SK-N-SH (cell line): ENCODE data around the gene RAB25. TPM values are rescaled to one million over a fixed set of nuclear protein-coding genes. Genes with fewer than 3 reads are reported as not detected.

ENCODE experiments used
- CTCF ChIA-PET: fragments of 300-600, 350-600 bp; formaldehyde crosslinking; extraction: SDS; loops from one replicate; lab custom pipeline; 2021; lab: Yijun Ruan, JAX
- POLR2A ChIA-PET: fragments of 350-600 bp; sonication (Branson Sonifier 250); formaldehyde crosslinking; extraction: SDS; loops from one replicate; lab custom pipeline; 2020; ENCODE audit warnings: antibody characterized with exemption, inconsistent platforms; lab: Yijun Ruan, JAX
- DNase-seq: peaks from one replicate; pipeline ENCODE4 v3.0.0; 2012
- H2AFZ ChIP-seq: fragments of 200-600 bp; sonication (generic); 2 replicates; pipeline ENCODE4 v1.8.1; 2016; ENCODE audit warnings: antibody characterized with exemption, mild to moderate bottlenecking, low read depth
- H3F3A ChIP-seq: fragments of 200-600 bp; sonication (generic); replicated peaks from 2 replicates; pipeline ENCODE3; 2016; ENCODE audit warnings: antibody characterized with exemption, mild to moderate bottlenecking; ENCODE audit not compliant: insufficient read depth
- H3K27ac ChIP-seq, 2 experiments: fragments of 200-500 bp in 1 of 2; fragments of 200-600 bp in 1 of 2; sonication (Bioruptor generic) in 1 of 2; sonication (generic), shearing (Covaris generic) in 1 of 2; 2 replicates each; pipeline versions ENCODE4 v1.5.1 to v1.6.1; 2014 to 2016; ENCODE audit warnings: low read depth in 2 of 2, inconsistent platforms in 1 of 2, low read length in 1 of 2, mild to moderate bottlenecking in 1 of 2, mixed read lengths in 1 of 2
- H3K27me3 ChIP-seq: fragments of 200-600 bp; sonication (generic), shearing (Covaris generic); 2 replicates; pipeline ENCODE4 v1.6.1; 2016; ENCODE audit warnings: mixed run types; ENCODE audit not compliant: insufficient read depth
- H3K36me3 ChIP-seq, 2 experiments: fragments of 200-500 bp in 1 of 2; fragments of 200-600 bp in 1 of 2; sonication (Bioruptor generic) in 1 of 2; sonication (generic) in 1 of 2; replicated peaks in 1 of 2; 2 replicates each; pipeline versions ENCODE3 to v1.5.1; 2014 to 2016; ENCODE audit warnings: low read length in 1 of 2, mild to moderate bottlenecking in 1 of 2; ENCODE audit not compliant: insufficient read depth in 2 of 2, control insufficient read depth in 1 of 2
- H3K4me1 ChIP-seq, 2 experiments: fragments of 200-500 bp in 1 of 2; fragments of 200-600 bp in 1 of 2; sonication (Bioruptor generic) in 1 of 2; sonication (generic), shearing (Covaris generic) in 1 of 2; 2 replicates each; pipeline versions ENCODE4 v1.5.1 to v1.6.1; 2014 to 2016; ENCODE audit warnings: low read depth in 1 of 2, low read length in 1 of 2, mixed run types in 1 of 2; ENCODE audit not compliant: insufficient read depth in 2 of 2, control insufficient read depth in 1 of 2
- H3K4me2 ChIP-seq: fragments of 200-600 bp; sonication (generic), shearing (Covaris generic); 2 replicates; pipeline ENCODE4 v1.6.1; 2017; ENCODE audit warnings: mixed run types
- H3K4me3 ChIP-seq, 2 experiments: fragments of 200-500 bp in 1 of 2; fragments of 200-600 bp in 1 of 2; sonication (Bioruptor generic) in 1 of 2; sonication (generic), shearing (Covaris generic) in 1 of 2; 2 replicates each; pipeline versions ENCODE4 v1.5.1 to v1.8.1; 2014 to 2016; ENCODE audit warnings: low read depth in 2 of 2, inconsistent platforms in 1 of 2, low read length in 1 of 2, mild to moderate bottlenecking in 1 of 2, mixed read lengths in 1 of 2, moderate library complexity in 1 of 2
- H3K79me2 ChIP-seq: fragments of 200-600 bp; sonication (generic); 2 replicates; pipeline ENCODE4 v1.8.1; 2017; ENCODE audit warnings: mild to moderate bottlenecking; ENCODE audit not compliant: insufficient read depth
- H3K9ac ChIP-seq: fragments of 200-600 bp; sonication (generic); 2 replicates; pipeline ENCODE4 v1.6.1; 2017; ENCODE audit warnings: mixed run types
- H3K9me2 ChIP-seq: fragments of 200-600 bp; sonication (generic); 2 replicates; pipeline ENCODE4 v1.6.1; 2017; ENCODE audit warnings: mixed run types
- H3K9me3 ChIP-seq: fragments of 200-600 bp; sonication (generic); 2 replicates; pipeline ENCODE4 v1.6.1; 2017; ENCODE audit warnings: mixed run types, mild to moderate bottlenecking, moderate library complexity
- H4K20me1 ChIP-seq: fragments of 200-600 bp; sonication (generic); 2 replicates; pipeline ENCODE4 v1.6.1; 2017; ENCODE audit warnings: mild to moderate bottlenecking, mixed run types; ENCODE audit not compliant: insufficient read depth
- CHD2 ChIP-seq: fragments of 150-350 bp; IDR thresholded peaks from 2 replicates; pipeline ENCODE4 v1.6.1; 2018; ENCODE audit warnings: low read length; ENCODE audit not compliant: partially characterized antibody
- EP300 ChIP-seq, 2 experiments: IDR thresholded peaks; 2 replicates each; pipeline versions ENCODE4 v1.4.0 to v1.6.1; 2012; ENCODE audit warnings: borderline replicate concordance in 1 of 2, low read depth in 1 of 2, low read length in 1 of 2
- FOXM1 ChIP-seq: IDR thresholded peaks from 2 replicates; pipeline ENCODE4 v1.4.0; 2012; ENCODE audit warnings: low read depth, mild to moderate bottlenecking
- GATA2 ChIP-seq: sonication (generic); formaldehyde crosslinking; IDR thresholded peaks from 2 replicates; pipeline ENCODE4 v1.5.0; 2020; ENCODE audit warnings: mild to moderate bottlenecking, missing genetic modification reagents
- MXI1 ChIP-seq: IDR thresholded peaks from 2 replicates; pipeline ENCODE4 v1.6.1; 2012; ENCODE audit warnings: mild to moderate bottlenecking, low read depth, low read length, improper control_type of control experiment
- NRF1 ChIP-seq: IDR thresholded peaks from 2 replicates; pipeline ENCODE4 v1.6.1; 2012; ENCODE audit warnings: low read depth, mild to moderate bottlenecking, low read length
- POLR2AphosphoS5 ChIP-seq: IDR thresholded peaks from 2 replicates; pipeline ENCODE4 v1.6.1; 2012; ENCODE audit warnings: low read depth, low read length
- RAD21 ChIP-seq: IDR thresholded peaks from 2 replicates; pipeline ENCODE4 v1.6.1; 2012; ENCODE audit warnings: mild to moderate bottlenecking, low read length
- RXRA ChIP-seq: IDR thresholded peaks from 2 replicates; pipeline ENCODE4 v1.4.0; 2012; ENCODE audit warnings: low read depth, mild to moderate bottlenecking, borderline replicate concordance
- SIN3A ChIP-seq: IDR thresholded peaks from 2 replicates; pipeline ENCODE4 v1.6.1; 2012; ENCODE audit warnings: low read depth, mild to moderate bottlenecking, low read length, moderate library complexity, borderline replicate concordance
- YY1 ChIP-seq: IDR thresholded peaks from 2 replicates; pipeline ENCODE4 v1.4.0; 2012; ENCODE audit warnings: low read depth, mild to moderate bottlenecking
- WGBS: methylation state at CpG from one replicate; pipeline ENCODE4 v1.1.6; 2017; ENCODE audit warnings: low lambda C conversion rate; 5-methylcytosine and 5-hydroxymethylcytosine counted together
- polyA plus RNA-seq, 3 experiments: library from polyadenylated mRNA; depleted of rRNA; stranded (reverse); fragments of >200 nt; gene quantifications; 2 replicates each; pipeline ENCODE4 v1.2.3, GENCODE V29; 2012
- TF ChIP-seq, protein P1 (sequence below): fragments of 150-350 bp; IDR thresholded peaks from 2 replicates; pipeline ENCODE4 v1.6.1; 2017; ENCODE audit warnings: antibody characterized with exemption, low read length, low read depth, borderline replicate concordance
- TF ChIP-seq, protein P2 (sequence below): IDR thresholded peaks from 2 replicates; pipeline ENCODE4 v1.4.0; 2012; ENCODE audit warnings: low read depth, borderline replicate concordance
- TF ChIP-seq, protein P3 (sequence below): IDR thresholded peaks from 2 replicates; pipeline ENCODE4; 2012
- TF ChIP-seq, protein P4 (sequence below): fragments of 200-600 bp; sonication (generic); IDR thresholded peaks from 2 replicates; pipeline ENCODE4 v1.6.1; 2017; ENCODE audit warnings: antibody characterized with exemption, mild to moderate bottlenecking, moderate library complexity
- TF ChIP-seq, protein P5 (sequence below): IDR thresholded peaks from 2 replicates; pipeline ENCODE4 v1.6.1; 2012; ENCODE audit warnings: mild to moderate bottlenecking, low read depth, low read length, moderate library complexity

RAB25 gene
- polyA plus RNA-seq, 1 of the 3 experiments (the other 2 are of a cell fraction) = not detected

DNA sequence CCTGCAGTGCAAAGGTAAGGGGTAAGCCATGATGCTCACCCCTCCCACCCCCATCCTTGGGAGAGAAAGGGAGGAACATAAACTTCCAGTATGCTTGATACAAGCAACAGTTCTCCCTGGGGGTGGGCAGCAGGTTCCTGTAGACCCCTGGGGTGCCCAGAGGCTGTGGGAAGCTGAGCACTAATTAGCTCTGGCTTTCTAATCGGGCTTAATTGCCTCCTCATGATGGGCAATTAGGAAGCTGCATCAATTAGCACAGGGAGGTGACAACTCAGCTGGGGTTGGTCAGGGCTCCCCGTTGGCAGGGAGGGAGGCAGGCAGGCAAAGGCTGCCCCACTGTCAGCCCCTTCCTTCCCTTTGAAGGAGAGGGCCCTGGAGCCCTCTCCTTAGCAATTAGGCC lies 37.8 kb downstream of the RAB25 start:
- Histone ChIP-seq H3K79me2 (peaks cover 51% of the 10 kb centered on the region), H4K20me1 (no peaks in the 10 kb centered on the region), H3K4me1 (peaks cover 32 to 42% of the 10 kb centered on the region in 2 experiments; a peak in 3 of 4 replicates), H3K27me3 (no peaks in the 10 kb centered on the region), H2AFZ (no peak overlapping the region), H3K36me3 (peaks cover 0 to 3% of the 10 kb centered on the region in 2 experiments), H3F3A (peaks cover 37% of the 10 kb centered on the region), H3K4me3 (no peak overlapping the region), H3K9me2 (no peaks in the 10 kb centered on the region), H3K27ac (no peak overlapping the region), H3K9ac (no peak overlapping the region), H3K4me2 (no peak overlapping the region), H3K9me3 (no peaks in the 10 kb centered on the region)
- TF ChIP-seq MXI1 (no peak), POLR2AphosphoS5 (no peak), FOXM1 (no peak), GATA2 (CRISPR knock-in tag) (no peak), SIN3A (no peak), NRF1 (no peak), CHD2 (no peak)
- TF ChIP-seq, protein P1, sequence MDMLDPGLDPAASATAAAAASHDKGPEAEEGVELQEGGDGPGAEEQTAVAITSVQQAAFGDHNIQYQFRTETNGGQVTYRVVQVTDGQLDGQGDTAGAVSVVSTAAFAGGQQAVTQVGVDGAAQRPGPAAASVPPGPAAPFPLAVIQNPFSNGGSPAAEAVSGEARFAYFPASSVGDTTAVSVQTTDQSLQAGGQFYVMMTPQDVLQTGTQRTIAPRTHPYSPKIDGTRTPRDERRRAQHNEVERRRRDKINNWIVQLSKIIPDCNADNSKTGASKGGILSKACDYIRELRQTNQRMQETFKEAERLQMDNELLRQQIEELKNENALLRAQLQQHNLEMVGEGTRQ = no peak
- TF ChIP-seq, protein P2, sequence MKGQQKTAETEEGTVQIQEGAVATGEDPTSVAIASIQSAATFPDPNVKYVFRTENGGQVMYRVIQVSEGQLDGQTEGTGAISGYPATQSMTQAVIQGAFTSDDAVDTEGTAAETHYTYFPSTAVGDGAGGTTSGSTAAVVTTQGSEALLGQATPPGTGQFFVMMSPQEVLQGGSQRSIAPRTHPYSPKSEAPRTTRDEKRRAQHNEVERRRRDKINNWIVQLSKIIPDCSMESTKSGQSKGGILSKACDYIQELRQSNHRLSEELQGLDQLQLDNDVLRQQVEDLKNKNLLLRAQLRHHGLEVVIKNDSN = no peak
- TF ChIP-seq, protein P3, sequence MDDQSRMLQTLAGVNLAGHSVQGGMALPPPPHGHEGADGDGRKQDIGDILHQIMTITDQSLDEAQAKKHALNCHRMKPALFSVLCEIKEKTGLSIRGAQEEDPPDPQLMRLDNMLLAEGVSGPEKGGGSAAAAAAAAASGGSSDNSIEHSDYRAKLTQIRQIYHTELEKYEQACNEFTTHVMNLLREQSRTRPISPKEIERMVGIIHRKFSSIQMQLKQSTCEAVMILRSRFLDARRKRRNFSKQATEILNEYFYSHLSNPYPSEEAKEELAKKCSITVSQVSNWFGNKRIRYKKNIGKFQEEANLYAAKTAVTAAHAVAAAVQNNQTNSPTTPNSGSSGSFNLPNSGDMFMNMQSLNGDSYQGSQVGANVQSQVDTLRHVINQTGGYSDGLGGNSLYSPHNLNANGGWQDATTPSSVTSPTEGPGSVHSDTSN = no peak
- TF ChIP-seq, protein P4, sequence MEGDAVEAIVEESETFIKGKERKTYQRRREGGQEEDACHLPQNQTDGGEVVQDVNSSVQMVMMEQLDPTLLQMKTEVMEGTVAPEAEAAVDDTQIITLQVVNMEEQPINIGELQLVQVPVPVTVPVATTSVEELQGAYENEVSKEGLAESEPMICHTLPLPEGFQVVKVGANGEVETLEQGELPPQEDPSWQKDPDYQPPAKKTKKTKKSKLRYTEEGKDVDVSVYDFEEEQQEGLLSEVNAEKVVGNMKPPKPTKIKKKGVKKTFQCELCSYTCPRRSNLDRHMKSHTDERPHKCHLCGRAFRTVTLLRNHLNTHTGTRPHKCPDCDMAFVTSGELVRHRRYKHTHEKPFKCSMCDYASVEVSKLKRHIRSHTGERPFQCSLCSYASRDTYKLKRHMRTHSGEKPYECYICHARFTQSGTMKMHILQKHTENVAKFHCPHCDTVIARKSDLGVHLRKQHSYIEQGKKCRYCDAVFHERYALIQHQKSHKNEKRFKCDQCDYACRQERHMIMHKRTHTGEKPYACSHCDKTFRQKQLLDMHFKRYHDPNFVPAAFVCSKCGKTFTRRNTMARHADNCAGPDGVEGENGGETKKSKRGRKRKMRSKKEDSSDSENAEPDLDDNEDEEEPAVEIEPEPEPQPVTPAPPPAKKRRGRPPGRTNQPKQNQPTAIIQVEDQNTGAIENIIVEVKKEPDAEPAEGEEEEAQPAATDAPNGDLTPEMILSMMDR = no peak
- CTCF ChIA-PET = interaction anchor here (1.0 to 29.6 kb wide), 5 partner anchors 8 to 161 kb away, joined by 3 to 1559 read pairs (median 28); partner anchors contain the start of gene LMNA
- whole genome bisulfite sequencing = 100% methylated on average over 1 of the region's 2 CpGs
- DNase-seq = no peak
- POLR2A ChIA-PET = interaction anchor here (0.9 kb wide), 1 partner anchor 16 kb away, joined by 3 read pairs; the partner anchor contains the start of gene MEX3A

DNA sequence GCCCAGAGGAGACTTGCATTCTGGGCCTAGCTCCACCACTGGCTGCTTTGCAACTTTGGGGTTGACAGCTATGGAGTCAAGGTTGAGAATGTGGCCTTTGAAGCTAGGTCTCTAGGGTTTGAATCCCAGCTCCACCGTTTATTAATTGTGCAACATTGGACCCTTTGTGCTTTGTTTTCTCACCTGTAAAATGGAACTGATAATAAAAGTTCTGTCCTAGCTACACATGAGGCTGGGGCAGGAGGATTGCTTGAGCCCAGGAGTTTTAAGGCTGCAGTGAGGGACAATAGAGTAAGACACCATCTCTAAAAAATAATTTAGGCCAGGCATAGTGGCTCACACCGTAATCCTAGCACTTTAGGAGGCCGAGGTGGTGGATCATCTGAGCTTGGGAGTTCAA lies 38.3 kb downstream of the RAB25 start:
- no peaks in the 10 kb centered on the region for H3K9me3 ChIP-seq
- peaks cover 0 to 3% of the 10 kb centered on the region in 2 experiments for H3K36me3 ChIP-seq
- H3K27me3 ChIP-seq = no peaks in the 10 kb centered on the region
- no peaks in the 10 kb centered on the region for H4K20me1 ChIP-seq
- DNase-seq = no peak
- CTCF ChIA-PET = interaction anchor here (1.0 to 29.6 kb wide), 5 partner anchors 8 to 161 kb away, joined by 3 to 1559 read pairs (median 28); partner anchors contain the start of gene LMNA
- no peak overlapping the region for H3K4me3 ChIP-seq
- no peak overlapping the region for H3K4me2 ChIP-seq
- H3K9me2 ChIP-seq = no peaks in the 10 kb centered on the region
- H2AFZ ChIP-seq = no peak overlapping the region
- 82% methylated on average over 3 of the region's 3 CpGs for WGBS
- no peak overlapping the region for H3K9ac ChIP-seq
- peaks cover 37 to 47% of the 10 kb centered on the region in 2 experiments for H3K4me1 ChIP-seq
- peaks cover 37% of the 10 kb centered on the region for H3F3A ChIP-seq
- POLR2A ChIA-PET = interaction anchor here (0.9 kb wide), 1 partner anchor 17 kb away, joined by 3 read pairs; the partner anchor contains the start of gene MEX3A
- H3K27ac ChIP-seq = no peak overlapping the region
- H3K79me2 ChIP-seq = peaks cover 54% of the 10 kb centered on the region
- TF ChIP-seq RAD21 (no peak), RXRA (no peak), YY1 (no peak), EP300 (IDR thresholded peaks at IDR 0.05; ENCODE audit: borderline replicate concordance in 1 of 2, low read depth in 1 of 2, low read length in 1 of 2) (no peak)
- TF ChIP-seq, protein P5, sequence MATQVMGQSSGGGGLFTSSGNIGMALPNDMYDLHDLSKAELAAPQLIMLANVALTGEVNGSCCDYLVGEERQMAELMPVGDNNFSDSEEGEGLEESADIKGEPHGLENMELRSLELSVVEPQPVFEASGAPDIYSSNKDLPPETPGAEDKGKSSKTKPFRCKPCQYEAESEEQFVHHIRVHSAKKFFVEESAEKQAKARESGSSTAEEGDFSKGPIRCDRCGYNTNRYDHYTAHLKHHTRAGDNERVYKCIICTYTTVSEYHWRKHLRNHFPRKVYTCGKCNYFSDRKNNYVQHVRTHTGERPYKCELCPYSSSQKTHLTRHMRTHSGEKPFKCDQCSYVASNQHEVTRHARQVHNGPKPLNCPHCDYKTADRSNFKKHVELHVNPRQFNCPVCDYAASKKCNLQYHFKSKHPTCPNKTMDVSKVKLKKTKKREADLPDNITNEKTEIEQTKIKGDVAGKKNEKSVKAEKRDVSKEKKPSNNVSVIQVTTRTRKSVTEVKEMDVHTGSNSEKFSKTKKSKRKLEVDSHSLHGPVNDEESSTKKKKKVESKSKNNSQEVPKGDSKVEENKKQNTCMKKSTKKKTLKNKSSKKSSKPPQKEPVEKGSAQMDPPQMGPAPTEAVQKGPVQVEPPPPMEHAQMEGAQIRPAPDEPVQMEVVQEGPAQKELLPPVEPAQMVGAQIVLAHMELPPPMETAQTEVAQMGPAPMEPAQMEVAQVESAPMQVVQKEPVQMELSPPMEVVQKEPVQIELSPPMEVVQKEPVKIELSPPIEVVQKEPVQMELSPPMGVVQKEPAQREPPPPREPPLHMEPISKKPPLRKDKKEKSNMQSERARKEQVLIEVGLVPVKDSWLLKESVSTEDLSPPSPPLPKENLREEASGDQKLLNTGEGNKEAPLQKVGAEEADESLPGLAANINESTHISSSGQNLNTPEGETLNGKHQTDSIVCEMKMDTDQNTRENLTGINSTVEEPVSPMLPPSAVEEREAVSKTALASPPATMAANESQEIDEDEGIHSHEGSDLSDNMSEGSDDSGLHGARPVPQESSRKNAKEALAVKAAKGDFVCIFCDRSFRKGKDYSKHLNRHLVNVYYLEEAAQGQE = no peak
- TF ChIP-seq, protein P4 = no peak
